HG03103 (cell line): ENCODE measurements around the gene LRP1B.
"Not testable (repeated sequence)": the region's sequence is repeated elsewhere in the genome, so short reads cannot be mapped to it uniquely, and the experiment has no call there.

Source experiments
- ATAC-seq: cut with Tn5 transposase; IDR thresholded peaks from one replicate; pipeline ENCODE4 v1.9.1; 2021; ENCODE audit warnings: low read depth; ENCODE audit not compliant: unreplicated experiment

Gene LRP1B

GRCh38 chr2:140600116-140600515 is 1530.7 kb downstream of the LRP1B start:
- ATAC-seq, result no peak

GRCh38 chr2:140597836-140598235 is 1533.0 kb downstream of the LRP1B start:
- no peak for ATAC-seq

- no peak for ATAC-seq
Measured at GRCh38 chr2:140597205-140597604, 1533.6 kb downstream of the LRP1B start.

- ATAC-seq, result no peak
Measured at GRCh38 chr2:140596447-140596846, 1534.4 kb downstream of the LRP1B start.

- no peak for ATAC-seq
Measured at GRCh38 chr2:140595107-140595506, 1535.7 kb downstream of the LRP1B start.

GRCh38 chr2:140593132-140593531 is 1537.7 kb downstream of the LRP1B start:
- no peak for ATAC-seq

- no peak for ATAC-seq
Measured at GRCh38 chr2:140589696-140590095, 1541.1 kb downstream of the LRP1B start.

GRCh38 chr2:140589273-140589672 is 1541.5 kb downstream of the LRP1B start:
- ATAC-seq, result no peak

GRCh38 chr2:140586379-140586778 is 1544.4 kb downstream of the LRP1B start:
- peak; percentile 97 for ATAC-seq

GRCh38 chr2:140585016-140585415 is 1545.8 kb downstream of the LRP1B start:
- no peak for ATAC-seq

- no peak for ATAC-seq
Measured at GRCh38 chr2:140584471-140584870, 1546.3 kb downstream of the LRP1B start.

GRCh38 chr2:140580532-140581151 is 1550.2 kb downstream of the LRP1B start:
- ATAC-seq, result no peak

- no peak for ATAC-seq
Measured at GRCh38 chr2:140577453-140577852, 1553.4 kb downstream of the LRP1B start.

- ATAC-seq, result no peak
Measured at GRCh38 chr2:140567734-140568133, 1563.1 kb downstream of the LRP1B start.

- ATAC-seq, result no peak
Measured at GRCh38 chr2:140565756-140566155, 1565.1 kb downstream of the LRP1B start.

GRCh38 chr2:140555701-140556100 is 1575.1 kb downstream of the LRP1B start:
- no peak for ATAC-seq

- ATAC-seq, result no peak
Measured at GRCh38 chr2:140552634-140553033, 1578.2 kb downstream of the LRP1B start.

GRCh38 chr2:140551287-140551686 is 1579.5 kb downstream of the LRP1B start:
- ATAC-seq, result no peak

- no peak for ATAC-seq
Measured at GRCh38 chr2:140550821-140551220, 1580.0 kb downstream of the LRP1B start.

- ATAC-seq, result not testable (repeated sequence)
Measured at GRCh38 chr2:140544769-140545168, 1586.0 kb downstream of the LRP1B start.

- ATAC-seq, result no peak
Measured at GRCh38 chr2:140542627-140543026, 1588.2 kb downstream of the LRP1B start.

GRCh38 chr2:140539242-140539875 is 1591.5 kb downstream of the LRP1B start:
- no peak for ATAC-seq
